ENCODE data around the gene KCNC4.

GRCh38 chr1:110242731-110243130 lies 32.6 kb downstream of the KCNC4 start:
- TF ChIP-seq CTCF (IDR thresholded peaks at IDR 0.05) (no peak), POLR2A (IDR thresholded peaks at IDR 0.05) (no peak)

Measured in body of pancreas (tissue), 4 donors.